ENCODE data around the gene UTY.

The UTY gene

GRCh38 chrY:13479828-13480227 lies at the start of gene UTY:
Gene UTY (minus strand): TSS chrY:13480033. CDS start chrY:13479665, 368 bp downstream.
- DNase-seq (ENCODE audit: low read depth), result peak; percentile 35

GRCh38 chrY:13520474-13520873 lies 40.6 kb upstream of the UTY start:
- no peak for DNase-seq (ENCODE audit: low read depth)

GRCh38 chrY:13501215-13501614 lies 21.4 kb upstream of the UTY start:
- DNase-seq (ENCODE audit: low read depth), result no peak

- no peak for DNase-seq (ENCODE audit: low read depth)
Measured at GRCh38 chrY:13493737-13494136, 13.9 kb upstream of the UTY start.

GRCh38 chrY:13492408-13492807 lies 12.6 kb upstream of the UTY start:
- no peak for DNase-seq (ENCODE audit: low read depth)

GRCh38 chrY:13488738-13489137 lies 8.9 kb upstream of the UTY start:
- DNase-seq (ENCODE audit: low read depth), result no peak

- peak; percentile 26 for DNase-seq (ENCODE audit: low read depth)
Measured at GRCh38 chrY:13479121-13479711, 617 bp downstream of the UTY start.

GRCh38 chrY:13478126-13478785 lies 1.6 kb downstream of the UTY start:
- DNase-seq (ENCODE audit: low read depth), result peak; percentile 12

GRCh38 chrY:13474997-13475396 lies 4.8 kb downstream of the UTY start:
- DNase-seq (ENCODE audit: low read depth), result no peak

- no peak for DNase-seq (ENCODE audit: low read depth)
Measured at GRCh38 chrY:13451572-13451971, 28.3 kb downstream of the UTY start.

- DNase-seq (ENCODE audit: low read depth), result no peak
Measured at GRCh38 chrY:13450596-13451130, 29.2 kb downstream of the UTY start.

- no peak for DNase-seq (ENCODE audit: low read depth)
Measured at GRCh38 chrY:13445566-13445965, 34.3 kb downstream of the UTY start.

- no peak for DNase-seq (ENCODE audit: low read depth)
Measured at GRCh38 chrY:13443146-13443545, 36.7 kb downstream of the UTY start.

- DNase-seq (ENCODE audit: low read depth), result no peak
Measured at GRCh38 chrY:13440811-13441210, 39.0 kb downstream of the UTY start.

GRCh38 chrY:13435968-13436937 lies 43.6 kb downstream of the UTY start:
- peak; percentile 32 for DNase-seq (ENCODE audit: low read depth)

- no peak for DNase-seq (ENCODE audit: low read depth)
Measured at GRCh38 chrY:13435206-13435967, 44.4 kb downstream of the UTY start.

GRCh38 chrY:13432293-13433025 lies 47.4 kb downstream of the UTY start:
- DNase-seq (ENCODE audit: low read depth), result no peak

GRCh38 chrY:13429551-13429950 lies 50.3 kb downstream of the UTY start:
- no peak for DNase-seq (ENCODE audit: low read depth)

GRCh38 chrY:13423281-13423732 lies 56.5 kb downstream of the UTY start:
- DNase-seq (ENCODE audit: low read depth), result no peak

- DNase-seq (ENCODE audit: low read depth), result no peak
Measured at GRCh38 chrY:13416869-13417661, 62.8 kb downstream of the UTY start.

Measured in stimulated activated CD8-positive, alpha-beta memory T cell treated with anti-CD3 and anti-CD28 coated beads, Interleukin-15, amount 100 ng/mL, for 1 hour (primary cell).